Dendritic cell treated with granulocyte-macrophage colony-stimulating factor and Interleukin-4, amounts not matched to agents 40 ng/mL and 50 ng/mL, for 4 days (primary cell): ENCODE measurements around the gene SNRNP40.

ENCODE experiments used
- H3K27ac Mint-ChIP-seq: one replicate; pipeline ENCODE4 v1.8.0; 2022; ENCODE audit warnings: mild to moderate bottlenecking, mixed read lengths
- H3K27me3 Mint-ChIP-seq: one replicate; pipeline ENCODE4 v1.8.0; 2022; ENCODE audit warnings: mild to moderate bottlenecking, mixed read lengths
- H3K36me3 Mint-ChIP-seq: one replicate; pipeline ENCODE4 v1.8.0; 2022; ENCODE audit warnings: low read depth, mixed read lengths
- H3K4me1 Mint-ChIP-seq: one replicate; pipeline ENCODE4 v1.8.0; 2022; ENCODE audit warnings: low read depth, mixed read lengths
- H3K4me3 Mint-ChIP-seq: one replicate; pipeline ENCODE4 v1.8.0; 2022; ENCODE audit warnings: mild to moderate bottlenecking, moderate library complexity, mixed read lengths
- H3K9me3 Mint-ChIP-seq: one replicate; pipeline ENCODE4 v1.8.0; 2022; ENCODE audit warnings: mixed read lengths
- intact Hi-C: fragments of 100-400 bp; cut with micrococcal nuclease; formaldehyde crosslinking; loops from one replicate; pipeline ENCODE4 v1.15.0; 2022

SNRNP40 gene

DNA sequence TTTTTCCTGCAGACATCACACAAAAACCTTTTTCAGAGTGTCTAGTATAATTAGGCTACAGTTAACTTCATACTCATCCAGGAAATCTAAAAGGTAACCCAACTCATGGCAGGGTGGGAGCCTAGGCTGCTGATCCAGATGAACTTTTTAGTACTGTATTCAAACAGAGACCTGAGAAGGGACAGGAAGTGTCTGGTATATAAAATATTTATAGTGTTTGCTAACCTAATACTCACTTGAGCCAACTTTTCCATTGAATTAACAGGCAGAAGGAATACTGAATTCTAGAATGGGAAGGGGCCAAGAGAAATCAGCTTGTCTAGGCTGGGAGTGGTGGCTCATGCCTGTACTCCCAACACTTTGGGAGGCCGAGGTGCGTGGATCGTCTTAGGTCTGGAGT is 34.7 kb downstream of the SNRNP40 start:
- Mint-ChIP-seq H3K4me3 (no peak overlapping the region), H3K9me3 (no peaks in the 10 kb centered on the region), H3K36me3 (peaks cover 99% of the 10 kb centered on the region), H3K27ac (no peak overlapping the region), H3K4me1 (no peaks in the 10 kb centered on the region), H3K27me3 (no peaks in the 10 kb centered on the region)
- intact Hi-C loops, result no loop called here

- intact Hi-C loops, result no loop called here
- Mint-ChIP-seq H3K4me1 (no peaks in the 10 kb centered on the region), H3K36me3 (peaks cover 78% of the 10 kb centered on the region), H3K27ac (no peak overlapping the region), H3K9me3 (no peaks in the 10 kb centered on the region), H3K4me3 (no peak overlapping the region), H3K27me3 (no peaks in the 10 kb centered on the region)
These were observed 36.8 kb downstream of the SNRNP40 start for GRCh38 chr1:31259746-31260145.

DNA sequence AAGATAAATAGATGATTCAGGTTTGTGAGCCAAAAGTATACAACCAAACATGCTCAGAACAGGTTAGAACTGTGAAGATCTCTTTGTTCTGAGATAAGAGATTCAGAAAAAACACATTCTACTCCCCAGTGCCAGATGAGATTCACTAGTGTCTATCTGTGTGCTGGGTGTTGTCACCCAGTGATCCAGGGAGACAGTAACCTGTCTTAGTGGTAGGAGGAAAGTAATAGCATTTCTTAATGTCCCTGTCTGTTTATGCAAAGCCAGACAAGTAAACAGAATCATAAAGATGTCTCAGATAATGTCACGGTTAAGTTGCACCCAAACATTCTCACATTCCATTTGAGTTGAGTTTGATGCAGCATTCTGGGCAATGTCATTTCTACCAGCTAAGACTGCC is 38.0 kb downstream of the SNRNP40 start:
- Mint-ChIP-seq H3K27me3 (no peaks in the 10 kb centered on the region), H3K27ac (no peak overlapping the region), H3K4me3 (no peak overlapping the region), H3K9me3 (no peaks in the 10 kb centered on the region), H3K36me3 (peaks cover 67% of the 10 kb centered on the region), H3K4me1 (no peaks in the 10 kb centered on the region)
- intact Hi-C loops, result no loop called here

GRCh38 chr1:31257213-31257612 is 39.4 kb downstream of the SNRNP40 start:
- no peak overlapping the region for H3K27ac Mint-ChIP-seq
- H3K36me3 Mint-ChIP-seq, result peaks cover 54% of the 10 kb centered on the region
- no peaks in the 10 kb centered on the region for H3K27me3 Mint-ChIP-seq
- no peaks in the 10 kb centered on the region for H3K9me3 Mint-ChIP-seq
- intact Hi-C loops, result no loop called here
- no peak overlapping the region for H3K4me3 Mint-ChIP-seq
- H3K4me1 Mint-ChIP-seq, result no peaks in the 10 kb centered on the region

- Mint-ChIP-seq H3K27ac (no peak overlapping the region), H3K4me1 (peaks cover 13% of the 10 kb centered on the region), H3K9me3 (no peaks in the 10 kb centered on the region), H3K36me3 (no peaks in the 10 kb centered on the region), H3K27me3 (no peaks in the 10 kb centered on the region), H3K4me3 (no peak overlapping the region)
- intact Hi-C loops, result no loop called here
These were observed 46.7 kb downstream of the SNRNP40 start for GRCh38 chr1:31249854-31250253.

DNA sequence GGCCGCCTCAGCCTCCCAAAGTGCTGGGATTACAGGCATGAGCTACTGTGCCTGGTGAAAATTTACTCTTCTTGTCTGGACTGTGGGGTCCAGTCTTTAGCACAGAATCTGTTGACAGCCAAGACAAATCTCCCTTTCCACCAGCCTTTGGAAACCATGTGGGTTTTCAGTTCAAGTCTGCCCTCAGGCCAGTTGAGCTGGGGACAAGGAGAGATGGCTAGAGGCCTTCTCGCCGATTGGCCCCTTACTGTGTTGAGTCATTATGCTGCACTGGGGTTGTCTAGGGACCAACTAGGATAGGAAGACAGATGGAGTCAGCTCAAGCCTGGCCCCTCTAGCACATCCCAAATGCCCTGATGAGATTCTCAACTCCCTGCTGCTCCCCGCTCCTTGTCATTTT is 48.3 kb downstream of the SNRNP40 start:
- H3K27ac Mint-ChIP-seq, result no peak overlapping the region
- H3K4me3 Mint-ChIP-seq, result no peak overlapping the region
- intact Hi-C loops, result no loop called here
- no peaks in the 10 kb centered on the region for H3K36me3 Mint-ChIP-seq
- peaks cover 13% of the 10 kb centered on the region for H3K4me1 Mint-ChIP-seq
- H3K9me3 Mint-ChIP-seq, result no peaks in the 10 kb centered on the region
- H3K27me3 Mint-ChIP-seq, result peaks cover 3% of the 10 kb centered on the region

DNA sequence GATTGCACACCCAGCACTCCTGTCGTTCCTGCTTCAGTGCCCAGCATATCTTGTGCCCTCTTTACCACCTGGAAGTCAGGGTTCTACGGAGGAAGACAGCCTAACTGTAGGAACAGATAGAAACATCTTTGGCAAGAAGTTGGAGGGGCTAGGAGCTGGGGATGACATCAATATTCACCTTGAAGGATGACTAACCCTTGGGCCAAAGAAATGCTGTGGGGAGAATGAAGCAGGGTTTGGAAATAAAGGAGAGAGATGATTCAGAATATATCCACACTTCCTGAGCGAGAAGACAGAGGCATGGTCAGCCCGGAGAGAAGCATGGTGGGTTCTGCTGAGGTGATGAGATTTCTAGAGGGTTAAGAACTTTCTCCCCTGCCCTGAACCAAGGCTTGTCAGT is 52.3 kb downstream of the SNRNP40 start:
- intact Hi-C loops, result no loop called here
- Mint-ChIP-seq H3K4me1 (peaks cover 19% of the 10 kb centered on the region), H3K9me3 (no peaks in the 10 kb centered on the region), H3K27me3 (peaks cover 30% of the 10 kb centered on the region), H3K4me3 (no peak overlapping the region), H3K36me3 (no peaks in the 10 kb centered on the region), H3K27ac (no peak overlapping the region)

DNA sequence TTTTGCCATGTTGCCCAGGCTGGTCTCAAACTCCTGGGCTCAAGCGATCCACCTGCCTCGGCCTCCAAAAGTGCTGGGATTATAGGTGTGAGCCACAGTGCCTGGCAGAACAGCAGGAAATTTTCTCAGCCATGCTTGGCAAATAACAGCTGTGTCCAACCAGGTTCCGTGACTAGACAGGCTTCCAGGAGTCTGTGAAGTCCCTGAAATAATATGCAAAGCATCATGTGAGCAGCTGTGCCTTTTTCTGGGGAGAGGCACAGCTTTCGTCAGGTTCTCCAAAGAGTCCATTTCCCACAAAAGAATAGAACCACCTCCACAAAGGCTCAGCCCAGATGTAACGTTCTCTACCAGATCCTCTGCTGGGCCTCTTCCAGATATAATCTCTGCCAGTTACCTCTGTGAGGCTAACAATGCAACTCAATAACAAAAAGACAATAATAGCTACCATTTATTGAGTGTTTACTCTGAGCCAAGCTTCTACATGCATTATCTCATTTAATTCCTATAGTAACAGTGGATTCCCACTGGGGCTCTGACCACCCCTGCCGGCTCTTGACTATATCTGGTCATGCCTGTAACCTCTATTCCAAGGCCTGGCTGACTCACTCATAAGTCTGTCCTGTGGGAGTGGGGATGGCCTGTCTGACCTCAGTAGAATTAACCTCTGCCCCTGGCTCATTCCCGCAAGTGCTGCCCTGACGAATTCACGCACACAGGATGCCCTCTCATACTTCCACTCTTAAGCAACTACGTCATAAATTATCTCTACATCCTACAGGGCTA is 52.9 kb downstream of the SNRNP40 start:
- peaks cover 36% of the 10 kb centered on the region for H3K27me3 Mint-ChIP-seq
- no peak overlapping the region for H3K27ac Mint-ChIP-seq
- no peak overlapping the region for H3K4me3 Mint-ChIP-seq
- no peaks in the 10 kb centered on the region for H3K9me3 Mint-ChIP-seq
- intact Hi-C loops, result no loop called here
- H3K36me3 Mint-ChIP-seq, result no peaks in the 10 kb centered on the region
- H3K4me1 Mint-ChIP-seq, result peaks cover 26% of the 10 kb centered on the region

DNA sequence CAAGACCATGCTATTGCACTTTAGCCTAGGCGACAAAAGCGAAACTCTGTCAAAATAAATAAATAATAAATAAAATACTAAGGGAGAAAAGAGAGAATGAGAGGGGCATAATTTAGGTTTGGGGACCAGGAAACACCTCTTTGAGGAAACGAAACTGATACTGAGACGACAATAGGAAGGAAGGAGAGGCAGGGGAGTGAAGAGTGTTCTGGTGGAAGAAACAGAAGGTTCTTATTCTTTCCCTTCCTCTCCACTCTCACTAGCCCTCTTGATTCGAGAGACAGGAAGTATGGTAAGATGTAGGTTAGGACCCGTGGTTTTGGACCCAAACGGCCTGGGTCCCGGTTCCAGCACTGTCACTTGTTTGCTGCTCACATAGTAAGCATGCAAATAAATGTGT is 55.3 kb downstream of the SNRNP40 start:
- Mint-ChIP-seq H3K9me3 (no peaks in the 10 kb centered on the region), H3K27ac (no peak overlapping the region), H3K4me1 (peaks cover 15% of the 10 kb centered on the region), H3K4me3 (no peak overlapping the region), H3K27me3 (peaks cover 59% of the 10 kb centered on the region), H3K36me3 (no peaks in the 10 kb centered on the region)
- intact Hi-C loops, result no loop called here

- H3K27me3 Mint-ChIP-seq, result peaks cover 70% of the 10 kb centered on the region
- peak within 1 kb of the TSS; percentile 56 for H3K4me3 Mint-ChIP-seq
- H3K27ac Mint-ChIP-seq, result no peak within 1 kb of the TSS
- intact Hi-C loops, result no loop called here
- no peaks in the 10 kb centered on the region for H3K9me3 Mint-ChIP-seq
- H3K4me1 Mint-ChIP-seq, result peaks cover 15% of the 10 kb centered on the region
- no peaks in the 10 kb centered on the region for H3K36me3 Mint-ChIP-seq
These were observed 56.8 kb downstream of the SNRNP40 start, which contains the start of gene NKAIN1 for GRCh38 chr1:31239653-31240241. Gene NKAIN1 (minus strand): TSS chr1:31239887. CDS start chr1:31239547, 340 bp downstream.

- Mint-ChIP-seq H3K4me3 (peak overlapping the region; percentile 56), H3K27me3 (peaks cover 75% of the 10 kb centered on the region)
- intact Hi-C loops, result no loop called here
These were observed 57.5 kb downstream of the SNRNP40 start for GRCh38 chr1:31238986-31239613.

GRCh38 chr1:31238612-31238985 is 58.0 kb downstream of the SNRNP40 start:
- Mint-ChIP-seq H3K27ac (no peak overlapping the region), H3K9me3 (no peaks in the 10 kb centered on the region), H3K4me3 (peak overlapping the region; percentile 56), H3K4me1 (peaks cover 15% of the 10 kb centered on the region), H3K36me3 (no peaks in the 10 kb centered on the region), H3K27me3 (peaks cover 76% of the 10 kb centered on the region)
- intact Hi-C loops, result no loop called here

More at GRCh38 chr1:31238986-31239613, 57.5 kb downstream of the SNRNP40 start:
- Mint-ChIP-seq H3K36me3 (no peaks in the 10 kb centered on the region), H3K9me3 (no peaks in the 10 kb centered on the region), H3K27ac (no peak overlapping the region), H3K4me1 (peaks cover 15% of the 10 kb centered on the region)

DNA sequence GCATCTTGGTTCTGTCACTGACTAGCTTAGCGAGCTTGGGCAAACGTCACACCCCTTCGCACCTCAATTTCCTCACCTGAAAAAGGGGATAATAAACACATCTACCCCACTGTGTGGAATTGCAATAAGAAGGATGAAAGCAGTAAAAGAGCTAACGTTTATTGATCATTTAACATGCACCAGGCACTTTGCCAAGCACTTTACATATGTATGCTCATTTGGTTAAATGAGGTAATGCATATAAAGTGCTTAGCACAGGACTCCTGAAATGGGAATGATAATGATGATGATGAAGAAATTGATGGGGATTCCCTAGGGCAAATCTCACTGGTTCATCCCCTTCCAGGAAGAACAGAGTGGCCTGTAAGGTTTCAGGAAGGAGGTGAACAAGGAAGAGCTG is 61.7 kb downstream of the SNRNP40 start:
- peaks cover 56% of the 10 kb centered on the region for H3K27me3 Mint-ChIP-seq
- no peaks in the 10 kb centered on the region for H3K36me3 Mint-ChIP-seq
- H3K4me1 Mint-ChIP-seq, result peaks cover 9% of the 10 kb centered on the region
- H3K4me3 Mint-ChIP-seq, result no peak overlapping the region
- no peaks in the 10 kb centered on the region for H3K9me3 Mint-ChIP-seq
- H3K27ac Mint-ChIP-seq, result no peak overlapping the region
- intact Hi-C loops, result no loop called here

DNA sequence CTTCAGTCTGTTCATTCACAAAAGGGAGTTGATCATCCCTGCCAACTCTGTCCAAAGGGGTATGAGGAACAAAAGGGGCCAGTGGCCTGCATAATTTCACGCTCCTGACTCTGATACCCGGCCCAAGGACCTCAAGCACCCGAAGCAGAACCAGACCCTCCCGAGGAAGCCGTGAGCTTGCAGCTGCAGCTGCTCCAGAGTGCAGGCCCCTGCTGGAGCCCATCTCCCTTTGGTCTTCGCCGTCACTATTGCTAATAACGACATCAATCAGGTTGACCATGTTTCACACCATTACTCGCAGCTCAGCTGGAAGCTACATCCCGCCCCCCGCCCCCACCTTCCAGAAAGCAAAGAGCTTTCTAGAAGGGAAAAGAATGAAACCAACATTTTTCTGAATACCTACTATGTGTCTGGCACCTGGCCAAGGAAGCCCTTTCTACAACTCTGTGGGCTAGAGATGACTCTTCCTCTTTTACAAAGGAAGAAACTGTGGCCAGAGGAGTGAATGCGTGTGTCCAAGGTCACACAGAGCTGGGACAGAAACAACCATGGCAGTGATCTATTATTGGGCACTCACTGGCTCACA is 62.4 kb downstream of the SNRNP40 start:
- no peak overlapping the region for H3K4me3 Mint-ChIP-seq
- no peak overlapping the region for H3K27ac Mint-ChIP-seq
- H3K27me3 Mint-ChIP-seq, result peaks cover 52% of the 10 kb centered on the region
- peaks cover 7% of the 10 kb centered on the region for H3K4me1 Mint-ChIP-seq
- intact Hi-C loops, result no loop called here
- H3K9me3 Mint-ChIP-seq, result no peaks in the 10 kb centered on the region
- no peaks in the 10 kb centered on the region for H3K36me3 Mint-ChIP-seq
